HPDE6-E6E7 (cell line): ENCODE results near the gene SCN7A.

Experiments
- DNase-seq: peaks from one replicate; pipeline ENCODE4 v3.0.0; 2011; ENCODE audit warnings: missing footprints; ENCODE audit errors: extremely low spot score

The SCN7A gene

DNA sequence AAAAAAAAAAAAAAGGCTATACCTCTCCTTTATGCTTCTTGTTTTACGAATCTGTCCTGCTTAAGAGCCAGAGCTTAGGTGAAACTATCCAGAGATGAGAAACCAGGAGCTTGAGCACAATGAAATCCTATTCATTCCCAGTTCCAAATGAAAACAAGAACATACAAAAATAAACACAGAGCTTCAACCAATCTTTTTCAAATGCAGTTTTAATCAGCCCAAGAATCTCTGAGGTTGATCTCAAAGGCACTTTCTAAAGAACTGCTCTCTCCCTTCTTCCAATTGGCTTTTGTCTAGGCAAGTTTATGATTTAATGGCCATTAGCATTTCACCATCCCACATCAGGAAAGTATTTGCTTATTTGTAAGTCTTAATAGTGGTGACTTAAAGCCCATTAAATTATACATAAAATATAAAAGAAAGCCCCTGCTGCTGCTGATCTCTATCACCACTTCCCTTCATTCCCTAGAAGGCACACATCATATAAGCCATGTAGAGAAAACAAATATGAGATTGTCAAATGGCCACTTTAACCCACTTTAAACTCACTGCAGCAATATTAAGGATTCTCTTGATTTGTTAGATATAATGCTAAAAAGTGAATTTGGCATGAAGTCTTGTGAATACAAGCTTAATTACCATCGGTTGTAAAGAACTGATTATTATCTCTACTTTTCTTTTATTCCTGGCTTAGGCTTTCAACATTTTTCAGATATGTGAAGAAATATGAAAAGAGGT is 89.0 kb downstream of the SCN7A start:
- DNase-seq = no peak

DNA sequence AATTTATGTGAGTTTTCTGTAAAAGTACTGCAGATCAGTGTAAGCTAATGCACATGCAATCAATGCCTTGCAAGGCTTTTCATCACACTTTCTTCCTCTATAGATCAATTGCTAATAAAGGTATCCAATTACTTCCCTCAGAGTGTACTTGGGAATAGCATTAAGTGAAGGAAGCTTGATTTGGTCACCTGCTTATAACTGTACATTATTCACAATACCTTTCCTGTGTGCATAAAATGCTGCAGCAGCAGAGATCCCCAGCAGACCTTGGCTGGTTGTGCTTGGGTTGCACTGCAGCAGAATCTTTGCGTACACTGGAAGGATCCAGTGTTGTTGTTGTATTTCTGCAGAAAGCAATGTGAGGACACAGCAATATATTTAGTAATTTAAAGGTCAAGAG is 99.8 kb downstream of the SCN7A start:
- no peak for DNase-seq

DNA sequence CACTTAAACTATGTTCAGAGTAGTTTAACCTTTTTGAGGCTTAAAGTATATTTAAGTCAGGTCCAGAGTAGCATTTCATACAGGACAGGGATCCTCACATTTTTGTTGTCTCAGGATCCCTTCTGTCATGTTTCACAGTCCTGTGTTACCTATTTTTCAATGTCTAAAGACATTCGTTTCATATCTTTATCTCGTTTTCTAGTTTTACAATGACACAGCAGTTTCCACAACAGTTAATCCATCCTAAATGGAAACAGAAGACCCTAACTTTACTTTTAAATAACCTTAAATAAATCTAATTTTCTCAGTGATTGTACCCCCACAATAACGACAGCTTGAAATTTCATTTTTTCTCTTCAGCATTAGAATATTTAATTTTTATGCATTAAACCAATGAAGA is 101.0 kb downstream of the SCN7A start:
- no peak for DNase-seq

DNA sequence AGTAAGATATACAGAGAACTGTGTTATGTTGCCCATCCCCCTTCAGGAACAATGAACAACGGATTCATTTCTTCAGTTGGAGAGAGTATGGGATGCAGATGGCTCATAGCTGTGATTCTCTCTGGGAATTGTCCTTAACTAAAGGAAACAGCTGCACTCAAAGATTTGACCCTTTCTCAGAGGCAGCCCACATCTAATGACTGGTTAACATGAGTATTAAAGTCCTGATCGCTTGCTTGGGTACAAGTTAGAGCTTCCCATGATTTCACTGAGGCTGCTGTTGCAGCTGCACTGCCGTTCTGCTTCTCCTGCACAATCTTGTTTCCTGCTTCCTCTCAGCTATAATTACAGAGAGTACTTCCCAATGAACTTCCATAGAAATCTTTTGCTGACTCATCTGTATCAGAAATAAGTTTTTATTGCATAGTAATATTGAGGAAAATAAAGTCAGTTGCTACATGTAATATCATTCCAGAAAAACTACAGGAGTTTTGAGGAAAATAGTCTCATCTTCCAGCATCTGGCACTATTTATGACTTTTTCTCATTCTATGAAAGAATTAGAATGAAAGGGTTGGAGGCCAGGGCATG is 105.5 kb downstream of the SCN7A start:
- no peak for DNase-seq

DNA sequence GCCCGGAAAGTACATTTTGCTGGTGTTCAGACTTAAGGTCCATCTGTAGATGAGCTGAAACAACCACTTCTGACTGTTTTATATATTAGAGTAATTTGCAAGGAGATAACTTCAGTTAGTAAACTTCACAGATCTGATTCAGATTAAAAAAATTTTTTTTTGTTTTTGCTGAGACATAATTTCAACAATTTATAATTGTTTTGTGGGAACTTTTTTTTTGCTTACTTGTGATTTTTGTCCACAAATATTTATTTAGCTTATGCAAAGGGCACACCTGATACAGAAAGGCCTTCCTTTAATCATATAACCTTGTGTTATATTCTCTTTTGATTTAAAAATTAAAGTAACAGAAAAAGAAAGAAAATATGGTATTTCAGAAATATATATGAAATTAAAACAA is 108.7 kb downstream of the SCN7A start:
- DNase-seq = no peak

DNA sequence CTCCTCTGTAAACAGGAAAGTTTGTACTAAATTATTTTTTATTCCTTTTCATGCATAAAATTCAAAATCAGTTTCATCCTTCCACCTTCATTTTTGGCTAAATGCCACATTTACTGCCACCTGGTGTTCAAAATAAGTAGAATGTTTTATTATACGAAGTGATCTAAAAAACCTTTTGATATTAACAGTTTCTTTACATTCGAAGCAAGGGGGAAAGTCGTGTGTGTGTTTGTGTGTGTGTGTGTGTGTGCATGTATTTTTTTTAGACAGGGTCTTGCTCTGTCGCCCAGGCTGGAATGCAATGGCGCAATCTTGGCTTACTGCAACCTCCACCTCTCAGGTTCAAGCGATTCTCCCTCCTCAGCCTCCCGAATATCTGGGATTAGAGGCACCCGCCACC is 109.3 kb downstream of the SCN7A start:
- DNase-seq = no peak

DNA sequence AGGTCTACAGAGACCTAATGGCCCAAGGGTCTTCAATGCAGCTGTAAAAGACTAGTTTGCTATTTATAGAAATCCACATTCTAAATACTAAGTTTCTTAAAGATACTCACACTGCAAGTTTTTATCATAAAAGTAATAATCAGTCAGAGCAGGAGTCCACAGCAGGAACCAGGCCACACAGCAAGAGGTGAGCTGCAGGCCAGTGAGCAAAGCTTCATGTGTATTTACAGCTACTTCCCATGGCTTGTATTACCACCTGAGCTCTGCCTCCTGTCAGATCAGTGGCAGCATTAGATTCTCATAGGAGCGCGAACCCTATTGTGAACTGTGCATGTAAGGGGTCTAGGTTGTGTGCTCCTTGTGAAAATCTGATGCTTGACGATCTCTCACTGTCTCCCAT is 111.6 kb downstream of the SCN7A start:
- DNase-seq = no peak

DNA sequence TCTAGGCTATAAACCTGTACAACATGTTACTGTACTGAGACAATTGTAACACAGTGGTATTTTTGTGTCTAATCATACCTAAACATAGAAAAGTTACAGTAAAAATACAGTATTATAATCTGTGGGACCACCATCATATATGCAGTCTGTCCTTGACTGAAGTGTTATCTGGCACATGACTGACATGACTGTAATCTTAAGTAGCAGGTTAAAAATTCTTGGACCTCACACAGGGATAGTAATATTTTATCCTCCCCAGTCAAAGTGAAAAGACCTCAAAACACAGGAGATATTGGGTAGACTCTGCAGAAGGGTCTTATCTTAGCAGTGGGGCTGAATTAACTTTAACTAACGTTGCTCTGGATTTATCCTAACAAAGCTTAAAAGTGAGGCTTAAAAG is 113.4 kb downstream of the SCN7A start:
- DNase-seq = no peak

DNA sequence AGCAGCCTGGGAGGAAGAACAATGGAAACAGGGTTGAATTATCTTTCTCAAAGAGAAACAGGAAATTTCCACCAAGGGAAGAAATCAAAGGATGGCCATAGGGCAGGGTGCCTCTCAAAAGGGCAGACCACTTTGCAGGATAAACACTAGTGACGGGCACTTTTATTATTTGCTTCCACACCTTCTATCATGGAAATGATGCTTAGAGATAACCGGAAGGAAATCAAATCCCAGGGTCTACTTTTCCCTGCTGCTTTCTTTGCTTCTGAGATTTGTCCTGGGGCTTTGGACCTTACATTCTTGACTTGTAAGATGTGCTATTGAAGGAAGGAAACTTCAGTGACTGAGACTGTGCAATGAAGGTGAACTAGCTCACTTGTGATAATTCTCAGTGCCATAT is 117.2 kb downstream of the SCN7A start:
- DNase-seq = no peak

DNA sequence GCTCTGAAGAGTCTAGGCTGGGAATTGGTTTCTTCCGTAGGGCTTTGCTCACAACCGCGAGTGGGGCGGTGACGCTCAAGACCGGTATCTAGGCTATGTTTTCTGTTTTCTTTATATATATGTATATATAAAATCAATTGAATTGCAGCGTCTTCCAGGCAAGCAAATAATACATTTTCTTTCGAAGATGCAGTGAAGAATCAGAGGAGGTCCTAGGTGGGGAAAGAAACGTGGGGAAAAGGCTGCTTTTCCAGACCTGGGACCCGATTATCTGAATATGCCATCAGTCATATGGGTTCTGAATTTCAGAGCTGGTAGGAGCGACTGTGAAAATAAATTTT is 117.6 kb downstream of the SCN7A start:
- no peak for DNase-seq

DNA sequence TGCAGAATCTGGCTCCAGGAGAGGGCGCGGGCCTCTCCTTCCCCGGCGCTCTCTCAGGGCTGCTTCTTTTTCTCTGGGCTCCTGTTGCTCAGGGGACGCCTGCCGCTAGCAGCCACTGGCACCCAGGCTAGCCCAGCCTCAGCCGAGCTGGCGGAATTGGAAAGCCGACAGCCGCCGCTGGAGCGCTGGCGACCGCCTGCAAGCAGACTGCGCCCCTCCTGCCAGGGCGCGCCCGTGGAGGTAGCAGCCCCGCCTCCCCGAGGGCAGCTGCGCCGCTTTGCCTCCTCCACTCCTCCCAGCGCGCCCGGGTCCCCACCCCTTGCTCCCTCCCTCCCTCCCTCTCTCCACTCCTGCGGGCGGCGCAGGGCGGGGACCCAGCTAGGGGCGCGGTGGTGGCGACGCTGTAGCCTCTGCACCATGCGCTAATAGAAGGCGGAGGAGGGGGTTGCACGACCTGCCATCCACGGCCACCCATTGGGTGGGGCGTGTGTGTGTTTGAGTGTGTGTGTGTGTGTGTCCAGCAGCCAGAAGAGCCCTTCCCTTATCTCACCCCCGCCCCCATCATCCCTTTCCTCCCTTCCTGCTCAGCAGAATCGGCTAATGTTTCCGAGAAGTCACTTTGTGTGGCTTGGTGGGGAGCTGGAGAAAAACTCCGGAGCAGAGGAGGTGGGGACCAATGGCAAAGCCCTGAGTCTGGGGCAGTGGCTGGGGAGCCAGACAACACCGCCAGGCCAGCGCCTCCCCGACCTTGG is 118.1 kb downstream of the SCN7A start, which contains the start of gene SCN9A:
Gene SCN9A, minus strand, starts transcription at position 209 of the 752 bp plus-strand sequence. CDS start 64,188 bp downstream, outside the sequence.
- DNase-seq = peak; percentile 40

DNA sequence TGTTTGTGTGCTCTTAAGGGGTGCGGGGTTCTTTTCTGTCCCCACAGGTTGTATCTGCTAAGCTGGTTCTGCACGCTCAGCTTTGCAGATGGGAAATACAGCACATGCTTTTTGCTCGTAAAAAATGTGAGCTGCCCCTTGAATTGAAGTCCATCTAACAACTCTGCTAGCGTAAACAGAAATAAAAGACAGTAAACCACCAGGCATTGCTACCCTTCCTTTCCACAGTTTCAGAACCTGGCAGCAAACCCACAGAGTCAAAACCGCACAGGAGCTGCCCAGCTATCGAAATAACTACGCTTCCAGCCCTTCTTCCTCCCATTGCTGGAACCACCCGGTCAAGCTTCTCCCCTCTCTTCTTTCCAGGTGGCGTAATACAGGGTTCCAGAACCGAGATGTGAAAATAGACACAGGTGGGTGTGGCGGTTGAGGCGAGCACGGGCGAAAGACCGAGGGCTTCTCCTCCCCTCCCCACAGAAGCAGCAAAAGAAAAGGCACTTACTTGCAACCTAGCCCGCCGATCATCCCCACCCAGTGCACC is 118.8 kb downstream of the SCN7A start:
- no peak for DNase-seq

DNA sequence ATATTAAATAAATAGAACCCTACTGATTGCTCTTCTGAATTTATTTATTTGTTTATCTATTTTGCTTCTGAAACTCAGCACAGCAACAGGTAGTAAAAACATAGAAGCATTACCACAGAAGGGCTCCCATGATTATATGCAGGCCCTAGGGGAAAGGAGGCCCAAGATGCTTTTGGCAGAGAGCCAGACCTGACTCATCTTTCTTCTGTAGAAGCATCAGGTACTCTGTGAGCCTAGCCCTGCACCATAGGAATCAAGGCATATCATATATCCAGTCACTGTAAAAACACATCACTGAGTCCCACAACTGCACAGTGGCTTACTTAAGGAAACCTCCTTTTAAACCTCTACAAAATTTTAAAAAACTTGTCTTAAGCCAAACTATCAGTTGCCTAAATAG is 120.1 kb downstream of the SCN7A start:
- DNase-seq = peak; percentile 75

DNA sequence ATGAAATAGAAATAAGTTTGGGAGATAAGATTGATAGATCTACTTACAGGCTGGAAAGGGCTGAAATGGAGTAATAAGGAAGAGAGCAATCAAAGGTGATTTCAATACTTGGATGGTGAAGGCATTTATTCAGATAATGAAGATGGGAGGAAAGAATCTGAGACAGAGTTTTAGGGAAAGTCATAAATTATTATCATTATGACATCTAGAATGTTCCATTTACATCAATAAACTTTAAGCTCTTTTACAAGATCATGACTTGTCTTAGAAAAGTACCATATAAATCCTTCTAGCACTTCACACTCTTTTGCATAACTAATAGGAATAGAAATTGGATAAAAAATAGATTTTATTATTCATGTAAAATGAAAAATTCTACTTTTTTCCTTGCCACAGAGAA is 120.5 kb downstream of the SCN7A start:
- no peak for DNase-seq

DNA sequence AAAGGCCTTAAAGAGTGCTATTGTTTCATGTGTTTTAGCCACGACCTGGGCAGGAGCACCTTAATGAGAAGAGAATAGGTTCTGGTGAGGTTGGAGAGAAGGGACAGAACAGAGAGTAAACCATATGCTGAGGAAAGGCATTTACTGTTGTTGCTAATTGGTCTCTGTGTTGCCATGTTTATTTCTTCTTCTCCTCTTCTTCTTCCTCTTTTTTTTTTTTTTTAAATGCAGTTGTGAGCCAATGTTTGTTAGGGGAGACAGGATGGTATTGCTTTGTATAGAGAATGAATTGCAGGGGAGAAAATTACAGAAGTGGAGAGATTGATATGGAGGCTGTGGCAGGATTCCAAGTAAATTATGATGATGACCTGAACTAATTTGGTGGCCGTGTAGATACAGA is 120.9 kb downstream of the SCN7A start:
- DNase-seq = no peak

DNA sequence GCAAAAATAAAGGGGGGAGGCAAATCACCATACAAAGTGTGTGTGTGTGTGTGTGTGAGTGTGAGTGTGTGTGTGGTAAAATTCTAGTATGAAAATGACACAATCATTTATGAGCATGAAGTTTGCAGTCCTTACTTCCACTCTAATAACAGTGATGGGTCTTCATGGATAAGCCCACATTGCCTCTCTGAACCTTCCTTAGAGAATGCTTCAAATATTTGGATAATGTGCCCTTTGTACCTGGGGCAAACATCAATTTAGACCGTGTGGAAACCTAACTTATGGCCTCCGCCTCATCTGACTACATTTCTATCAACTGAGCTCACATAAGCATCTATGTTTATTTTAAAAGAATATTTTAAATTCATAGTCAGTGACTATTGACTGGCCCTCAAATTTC is 122.0 kb downstream of the SCN7A start:
- DNase-seq = no peak

DNA sequence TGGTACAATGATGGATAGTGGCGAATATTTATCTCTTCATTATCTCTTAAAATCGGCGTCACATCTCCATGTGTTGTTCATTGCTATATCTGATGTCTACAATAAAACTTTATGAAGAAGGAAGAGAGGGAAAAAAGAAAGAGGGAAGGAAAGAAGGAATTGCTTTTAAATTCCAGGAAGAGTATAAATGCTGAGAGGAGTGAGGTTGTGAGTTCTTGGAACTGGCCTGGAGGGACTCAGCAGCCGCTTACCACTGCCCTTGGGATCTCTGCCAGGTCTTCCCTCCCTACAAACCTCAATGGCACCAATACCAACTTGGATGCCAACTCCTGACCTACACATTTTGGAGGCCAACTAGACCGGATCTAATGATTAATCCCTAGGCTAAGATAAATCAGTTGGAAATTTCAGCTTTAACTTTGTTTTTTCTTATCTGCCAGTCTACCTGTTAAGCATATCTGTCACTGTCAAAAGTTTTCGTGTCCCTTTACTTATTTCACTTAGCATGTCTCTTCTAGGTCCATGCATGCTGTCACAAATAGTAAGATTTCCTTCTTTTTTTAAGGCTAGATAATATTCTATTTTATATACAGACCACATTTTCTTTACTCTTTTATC is 128.1 kb downstream of the SCN7A start:
- DNase-seq = no peak

DNA sequence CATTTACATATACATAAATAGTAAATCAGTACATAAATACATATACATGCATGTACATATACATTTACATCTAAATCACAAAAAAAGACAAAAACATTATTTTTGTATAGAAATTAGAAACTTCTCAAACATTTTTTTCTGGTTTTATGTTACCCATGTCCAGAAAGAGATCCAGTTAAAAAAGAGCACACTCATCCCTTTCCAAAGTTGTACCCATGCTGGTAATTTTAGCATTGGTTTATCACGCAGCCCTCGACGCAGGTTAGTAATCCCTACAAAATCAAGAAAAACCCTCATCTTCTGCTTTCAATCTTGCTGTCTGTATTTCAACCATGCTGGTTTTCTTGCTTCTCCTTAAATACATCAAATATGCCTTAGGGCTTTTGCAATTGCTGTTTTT is 128.8 kb downstream of the SCN7A start:
- DNase-seq = no peak

DNA sequence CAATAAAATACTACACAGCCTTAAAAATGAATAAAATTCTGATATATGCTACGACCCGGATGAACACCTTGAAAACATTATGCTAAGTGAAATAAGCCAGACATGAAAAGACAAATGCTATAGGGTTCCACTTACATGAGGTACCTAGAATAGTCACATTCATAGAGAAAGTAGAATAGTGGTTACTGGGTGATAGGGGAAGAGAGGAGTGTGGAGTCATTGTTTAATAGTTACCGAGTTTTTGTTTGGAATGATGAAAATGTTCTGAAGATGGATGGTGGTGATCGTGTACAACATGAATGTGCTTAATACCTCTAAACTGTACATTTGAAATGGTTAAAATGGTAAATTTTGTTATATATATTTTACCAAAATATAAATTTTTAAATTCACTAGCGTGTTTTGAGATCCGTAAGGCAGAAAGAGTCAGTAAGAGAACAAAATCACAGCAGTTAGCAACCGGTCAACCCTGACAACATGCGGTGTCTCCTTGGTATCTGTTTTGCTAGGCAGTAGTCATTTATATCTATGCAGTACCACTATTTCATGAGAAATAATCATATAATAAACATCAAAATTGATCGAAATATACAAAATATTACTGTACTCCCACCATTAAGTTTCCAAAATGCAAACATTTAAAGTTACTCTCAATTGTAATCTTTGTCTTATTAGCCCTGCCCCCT is 129.4 kb downstream of the SCN7A start:
- DNase-seq = no peak

DNA sequence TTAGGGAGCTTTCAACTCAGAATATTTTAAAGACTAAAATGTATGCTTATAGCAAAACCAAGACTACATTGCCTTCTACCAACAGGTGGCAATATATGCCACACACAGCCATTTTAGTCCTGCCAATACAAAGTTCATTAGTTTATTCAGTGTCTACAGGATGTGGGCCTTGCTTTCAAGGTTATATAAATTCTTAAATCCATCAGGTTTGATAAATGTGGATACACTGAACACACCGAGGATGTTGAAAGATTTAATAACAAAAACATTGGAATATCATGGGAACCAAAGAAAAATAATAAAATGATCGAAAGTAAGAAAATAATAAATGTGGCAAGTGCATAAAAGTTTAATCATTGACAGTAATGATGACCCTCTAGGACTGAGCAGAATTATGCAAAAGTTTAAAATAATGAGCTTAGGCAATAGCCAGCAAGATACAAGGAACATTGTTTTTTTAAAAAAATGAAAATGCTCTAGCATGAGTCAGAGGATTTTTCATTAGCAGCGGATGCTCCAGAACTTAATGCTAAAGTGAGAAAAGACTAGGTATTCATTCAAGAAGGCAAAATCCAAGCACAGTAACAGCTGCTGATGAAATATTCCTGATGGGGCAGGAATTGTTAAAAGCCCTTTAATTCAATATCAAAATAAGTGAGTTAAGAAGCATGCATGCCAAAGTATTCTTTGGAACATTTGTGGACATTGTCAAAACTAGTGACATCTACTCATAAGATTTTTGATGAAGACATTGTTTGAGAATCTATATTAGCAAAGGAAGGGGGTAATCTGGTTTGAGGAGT is 132.5 kb downstream of the SCN7A start:
- DNase-seq = peak; percentile 8

DNA sequence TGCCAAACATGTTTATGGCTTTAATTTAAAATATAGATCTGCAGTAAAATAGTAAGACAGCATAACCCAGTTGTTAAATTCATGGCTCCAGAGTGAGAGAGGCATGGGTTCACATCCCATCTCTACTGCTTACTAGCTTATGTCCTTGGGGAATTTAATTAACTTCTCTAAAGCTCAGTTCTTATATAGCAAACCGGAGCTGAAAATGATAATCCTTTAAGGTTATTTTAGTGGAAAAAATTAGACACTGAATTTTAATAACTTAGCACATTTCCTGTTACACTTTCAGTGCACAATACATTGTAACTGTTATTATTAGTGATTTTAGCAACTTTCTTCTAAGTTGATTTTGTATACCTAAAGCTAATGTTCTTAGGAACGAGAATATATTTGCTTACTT is 133.1 kb downstream of the SCN7A start:
- DNase-seq = no peak
